Smooth muscle cell (in vitro differentiated cells): Measurements from ENCODE around the gene S1PR1. TPM values are rescaled to one million over a fixed set of nuclear protein-coding genes. Genes with fewer than 3 reads are reported as not detected.
A peak's percentile ranks its signal among the peaks of the same experiment; 100 is the strongest.

ENCODE experiments used
- DNase-seq: peaks from one replicate; lab custom pipeline; 2025; ENCODE audit not compliant: unreplicated experiment; lab: John Stamatoyannopoulos, UW
- H2AFZ ChIP-seq: fragments of 200-600 bp; sonication (generic); 2 replicates; pipeline ENCODE4 v1.6.0; 2016; ENCODE audit warnings: antibody characterized with exemption, low read depth, mild to moderate bottlenecking
- H3F3A ChIP-seq: fragments of 200-600 bp; sonication (generic); 2 replicates; pipeline ENCODE4 v1.6.0; 2017; ENCODE audit warnings: antibody characterized with exemption, low read depth
- H3K27ac ChIP-seq: fragments of 200-600 bp; sonication (generic); 2 replicates; pipeline ENCODE4 v1.5.1; 2016; ENCODE audit warnings: low read depth, mild to moderate bottlenecking
- H3K27me3 ChIP-seq: fragments of 200-600 bp; sonication (generic); 2 replicates; pipeline ENCODE4 v1.6.1; 2016; ENCODE audit warnings: low read depth, mild to moderate bottlenecking
- H3K36me3 ChIP-seq: fragments of 200-600 bp; sonication (generic); 2 replicates; pipeline ENCODE4 v1.5.1; 2016; ENCODE audit warnings: low read depth
- H3K4me1 ChIP-seq: fragments of 200-600 bp; sonication (generic); 2 replicates; pipeline ENCODE4 v1.5.1; 2016; ENCODE audit warnings: low read depth
- H3K4me2 ChIP-seq: fragments of 200-600 bp; sonication (generic); 2 replicates; pipeline ENCODE4 v1.6.0; 2016; ENCODE audit warnings: mild to moderate bottlenecking
- H3K4me3 ChIP-seq: fragments of 200-600 bp; sonication (generic); 2 replicates; pipeline ENCODE4 v1.5.1; 2016; ENCODE audit warnings: mild to moderate bottlenecking
- H3K79me2 ChIP-seq: fragments of 200-600 bp; sonication (generic); 2 replicates; pipeline ENCODE4 v1.6.0; 2016; ENCODE audit warnings: low read depth, mild to moderate bottlenecking
- H3K9ac ChIP-seq: fragments of 200-600 bp; sonication (generic); 2 replicates; pipeline ENCODE4 v1.6.0; 2016; ENCODE audit warnings: low read depth
- H3K9me3 ChIP-seq: fragments of 200-600 bp; sonication (generic); replicated peaks from 2 replicates; pipeline ENCODE4 v1.5.1; 2016; ENCODE audit warnings: low read depth
- H4K20me1 ChIP-seq: fragments of 200-600 bp; sonication (generic); 2 replicates; pipeline ENCODE4 v1.6.0; 2016; ENCODE audit warnings: low read depth
- WGBS: methylation state at CpG from one replicate; pipeline ENCODE4 v1.1.7; 2016; ENCODE audit warnings: low lambda C conversion rate; 5-methylcytosine and 5-hydroxymethylcytosine counted together
- polyA plus RNA-seq: library from polyadenylated mRNA; unstranded; fragments of >200 nt; fragmentation: Nextera tagmentation; extraction: Ambion mirVana; gene quantifications from 2 replicates; pipeline ENCODE4 v1.2.1, GENCODE V29; 2016
- total RNA-seq: library from RNA; depleted of rRNA; stranded (reverse); fragments of >200 nt; gene quantifications from 2 replicates; pipeline ENCODE4 v1.2.3, GENCODE V29; 2014
- TF ChIP-seq, protein P1 (sequence below): fragments of 200-600 bp; sonication (generic); IDR thresholded peaks from 2 replicates; pipeline ENCODE4 v1.5.1; 2017; ENCODE audit warnings: borderline replicate concordance, mild to moderate bottlenecking, antibody characterized with exemption; ENCODE audit not compliant: insufficient read depth, poor library complexity, severe bottlenecking

S1PR1 gene
- total and polyA plus RNA-seq, 2 experiments from 2014 or later = 12.0 to 12.1 TPM

DNA sequence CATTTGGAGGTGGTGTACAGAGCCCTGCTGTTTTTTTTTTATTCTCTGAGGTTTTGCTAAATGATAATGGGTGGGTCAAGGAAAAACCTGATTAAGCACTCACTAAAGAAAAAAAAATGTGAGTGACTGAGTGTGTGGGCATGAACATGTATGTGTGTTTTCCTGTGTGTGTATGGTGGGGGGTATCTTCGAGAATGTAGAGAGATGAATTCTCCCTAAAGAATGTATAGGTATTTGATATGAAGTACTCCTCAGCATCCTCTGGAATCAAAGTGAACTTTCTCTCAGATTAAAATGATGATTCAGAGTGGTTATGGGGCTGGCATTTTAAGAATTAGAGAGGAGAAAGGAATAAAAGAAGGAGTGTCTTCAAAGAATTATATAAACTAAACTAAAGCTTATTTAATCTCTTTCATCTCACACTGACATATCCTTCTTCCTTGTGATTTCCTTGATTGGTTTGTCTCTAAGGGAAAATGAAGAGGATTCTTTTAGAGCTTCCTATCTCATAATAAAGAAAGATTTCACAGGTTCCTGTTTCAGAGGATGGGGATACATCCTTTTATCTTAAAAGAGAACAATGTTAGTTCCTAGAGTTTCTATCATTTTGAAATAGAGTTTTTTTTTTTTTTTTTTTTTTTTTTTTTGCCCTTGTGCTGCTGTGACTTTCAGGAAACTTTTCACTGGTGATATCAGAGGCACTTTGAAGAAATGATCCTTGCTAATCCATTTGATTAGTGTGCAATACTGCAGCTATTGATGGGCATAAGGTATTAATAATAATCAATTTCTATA, 23.9 kb downstream of the S1PR1 start:
- Histone ChIP-seq H3K9ac (no peak overlapping the region), H3K27ac (peak overlapping the region; percentile 71)
- DNase-seq = no peak

DNA sequence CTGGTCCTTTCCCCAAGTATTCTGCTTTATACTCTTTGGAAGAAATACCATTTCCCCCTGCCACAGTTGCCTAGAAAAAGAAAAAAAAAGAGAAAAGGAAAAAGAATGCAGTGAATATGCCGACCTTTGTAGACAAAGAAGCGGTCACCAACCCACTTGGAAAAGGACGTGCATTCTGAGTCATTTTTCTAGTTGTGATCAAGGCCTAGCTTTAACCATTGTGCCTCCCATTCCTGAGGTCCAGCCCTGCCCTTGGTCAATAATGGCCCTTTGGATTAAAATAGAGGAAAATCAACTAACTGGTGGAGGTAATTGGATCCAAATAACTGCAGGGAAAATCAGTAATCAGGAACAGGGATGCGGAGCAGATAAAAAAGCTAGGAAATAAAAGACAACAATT, 24.8 kb downstream of the S1PR1 start:
- peak overlapping the region; percentile 40 for H3K27ac ChIP-seq
- no peak overlapping the region for H3K4me2 ChIP-seq
- no peak overlapping the region for H3K9ac ChIP-seq
- no peak overlapping the region for H2AFZ ChIP-seq
- H3F3A ChIP-seq = no peaks in the 10 kb centered on the region
- TF ChIP-seq, protein P1, sequence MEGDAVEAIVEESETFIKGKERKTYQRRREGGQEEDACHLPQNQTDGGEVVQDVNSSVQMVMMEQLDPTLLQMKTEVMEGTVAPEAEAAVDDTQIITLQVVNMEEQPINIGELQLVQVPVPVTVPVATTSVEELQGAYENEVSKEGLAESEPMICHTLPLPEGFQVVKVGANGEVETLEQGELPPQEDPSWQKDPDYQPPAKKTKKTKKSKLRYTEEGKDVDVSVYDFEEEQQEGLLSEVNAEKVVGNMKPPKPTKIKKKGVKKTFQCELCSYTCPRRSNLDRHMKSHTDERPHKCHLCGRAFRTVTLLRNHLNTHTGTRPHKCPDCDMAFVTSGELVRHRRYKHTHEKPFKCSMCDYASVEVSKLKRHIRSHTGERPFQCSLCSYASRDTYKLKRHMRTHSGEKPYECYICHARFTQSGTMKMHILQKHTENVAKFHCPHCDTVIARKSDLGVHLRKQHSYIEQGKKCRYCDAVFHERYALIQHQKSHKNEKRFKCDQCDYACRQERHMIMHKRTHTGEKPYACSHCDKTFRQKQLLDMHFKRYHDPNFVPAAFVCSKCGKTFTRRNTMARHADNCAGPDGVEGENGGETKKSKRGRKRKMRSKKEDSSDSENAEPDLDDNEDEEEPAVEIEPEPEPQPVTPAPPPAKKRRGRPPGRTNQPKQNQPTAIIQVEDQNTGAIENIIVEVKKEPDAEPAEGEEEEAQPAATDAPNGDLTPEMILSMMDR = no peak
- no peaks in the 10 kb centered on the region for H3K36me3 ChIP-seq
- no peak overlapping the region for H3K4me3 ChIP-seq
- peaks cover 10% of the 10 kb centered on the region for H3K4me1 ChIP-seq
- H4K20me1 ChIP-seq = no peaks in the 10 kb centered on the region
- no peak for DNase-seq
- H3K27me3 ChIP-seq = no peaks in the 10 kb centered on the region
- WGBS = 59% methylated on average over 4 of the region's 4 CpGs
- no peaks in the 10 kb centered on the region for H3K9me3 ChIP-seq
- H3K79me2 ChIP-seq = no peaks in the 10 kb centered on the region

More for the DNA sequence above, 23.9 kb downstream of the S1PR1 start:
- H4K20me1 ChIP-seq = no peaks in the 10 kb centered on the region
- H2AFZ ChIP-seq = no peak overlapping the region
- no peak overlapping the region for H3K4me3 ChIP-seq
- no peaks in the 10 kb centered on the region for H3F3A ChIP-seq
- H3K36me3 ChIP-seq = no peaks in the 10 kb centered on the region
- no peaks in the 10 kb centered on the region for H3K9me3 ChIP-seq
- peak overlapping the region; percentile 26 for H3K4me2 ChIP-seq
- TF ChIP-seq, protein P1 = no peak
- H3K27me3 ChIP-seq = no peaks in the 10 kb centered on the region
- peaks cover 10% of the 10 kb centered on the region for H3K4me1 ChIP-seq
- no peaks in the 10 kb centered on the region for H3K79me2 ChIP-seq
- 50% methylated on average over 1 of the region's 1 CpG for WGBS

DNA sequence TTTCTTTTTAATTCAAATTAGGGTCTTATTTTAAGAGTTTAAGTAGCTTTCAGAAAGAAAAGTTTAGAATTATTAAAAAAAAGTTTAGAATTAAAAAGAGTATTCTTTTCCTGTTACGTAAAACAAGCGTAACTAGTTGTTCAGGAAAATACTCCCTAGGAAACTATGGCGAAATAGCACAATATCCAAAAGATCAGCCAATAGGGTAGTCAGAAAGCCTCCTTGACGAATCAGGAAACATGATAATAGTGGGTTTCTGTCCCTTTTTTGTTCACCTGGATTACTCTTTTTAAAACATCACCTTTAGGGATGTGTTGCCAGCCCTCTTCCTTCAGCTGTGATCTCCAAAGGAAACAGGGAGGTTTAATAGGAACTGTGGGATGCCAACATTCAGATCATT, 25.2 kb downstream of the S1PR1 start:
- WGBS = 94% methylated on average over 4 of the region's 4 CpGs
- no peaks in the 10 kb centered on the region for H4K20me1 ChIP-seq
- H2AFZ ChIP-seq = peak overlapping the region; percentile 63
- H3F3A ChIP-seq = no peaks in the 10 kb centered on the region
- peak overlapping the region; percentile 40 for H3K27ac ChIP-seq
- TF ChIP-seq, protein P1 = no peak
- H3K9me3 ChIP-seq = no peaks in the 10 kb centered on the region
- no peaks in the 10 kb centered on the region for H3K27me3 ChIP-seq
- peaks cover 10% of the 10 kb centered on the region for H3K4me1 ChIP-seq
- peak overlapping the region; percentile 77 for H3K4me2 ChIP-seq
- H3K79me2 ChIP-seq = no peaks in the 10 kb centered on the region
- no peak overlapping the region for H3K4me3 ChIP-seq
- no peak for DNase-seq
- H3K36me3 ChIP-seq = no peaks in the 10 kb centered on the region
- H3K9ac ChIP-seq = no peak overlapping the region
